GM21528 (cell line): ENCODE results near the gene STYXL1.

ENCODE experiments used
- ATAC-seq: cut with Tn5 transposase; IDR thresholded peaks from one replicate; pipeline ENCODE4 v1.9.1; 2021; ENCODE audit warnings: mild to moderate bottlenecking, moderate library complexity; ENCODE audit not compliant: unreplicated experiment, low FRiP score

The STYXL1 gene

DNA sequence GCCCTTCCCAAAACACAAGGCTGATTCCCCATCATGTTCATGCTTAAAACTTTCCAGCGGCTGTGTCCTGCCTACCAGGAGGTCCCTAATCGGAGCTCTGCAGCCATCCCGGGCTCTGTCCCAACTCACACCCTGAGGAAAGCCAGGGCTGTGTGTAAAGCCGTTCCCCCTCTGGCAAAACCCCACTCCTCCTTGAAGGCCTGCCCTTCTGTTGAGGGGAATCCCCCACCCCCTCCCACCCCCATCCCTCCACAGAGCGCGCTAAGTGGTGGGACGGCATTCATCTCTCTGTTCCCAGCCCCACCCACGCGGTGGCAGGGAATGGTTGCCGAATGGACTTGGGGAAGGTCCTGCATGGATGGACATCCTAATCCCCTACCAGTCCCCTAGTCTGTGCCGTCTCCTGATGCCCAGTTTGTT, 52.7 kb downstream of the STYXL1 start:
- ATAC-seq = no peak

DNA sequence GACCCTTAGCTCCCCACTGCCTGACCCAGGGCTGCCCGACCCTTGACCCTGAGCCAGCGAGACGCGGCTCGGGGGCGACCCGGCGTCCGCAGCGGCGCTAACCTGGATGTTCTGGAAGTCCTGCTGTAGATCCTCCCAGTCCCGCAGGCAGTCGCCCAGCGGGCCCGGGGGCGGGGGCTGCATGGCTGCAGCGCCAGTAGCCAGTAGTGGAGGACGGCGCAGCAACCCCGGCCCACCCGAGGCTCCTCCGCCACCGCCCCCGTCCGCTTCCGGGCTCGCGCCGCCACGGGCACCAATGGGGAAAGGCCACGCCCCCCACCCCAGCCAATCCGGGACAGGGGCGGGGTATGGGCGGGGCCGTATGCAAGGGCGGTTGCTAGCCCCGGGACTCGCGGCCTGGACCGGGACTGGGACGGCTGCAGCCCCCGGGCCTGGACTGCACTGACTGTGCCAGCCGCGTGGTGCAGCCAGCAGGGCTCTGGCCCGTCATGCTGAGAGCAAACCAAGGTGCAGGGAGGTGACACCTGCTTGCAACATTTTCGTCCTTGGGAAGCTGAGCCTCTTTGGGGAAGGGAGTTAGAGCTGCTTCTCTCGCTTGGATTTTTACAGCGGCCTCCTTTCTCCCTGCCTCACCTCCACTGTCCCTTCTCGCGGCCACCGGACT, 53.3 kb downstream of the STYXL1 start, which contains the start of gene TMEM120A:
TMEM120A (minus strand) TSS at position 208 of the 664 bp plus-strand sequence; CDS start at position 183, 25 bp downstream.
- peak; percentile 82 for ATAC-seq

DNA sequence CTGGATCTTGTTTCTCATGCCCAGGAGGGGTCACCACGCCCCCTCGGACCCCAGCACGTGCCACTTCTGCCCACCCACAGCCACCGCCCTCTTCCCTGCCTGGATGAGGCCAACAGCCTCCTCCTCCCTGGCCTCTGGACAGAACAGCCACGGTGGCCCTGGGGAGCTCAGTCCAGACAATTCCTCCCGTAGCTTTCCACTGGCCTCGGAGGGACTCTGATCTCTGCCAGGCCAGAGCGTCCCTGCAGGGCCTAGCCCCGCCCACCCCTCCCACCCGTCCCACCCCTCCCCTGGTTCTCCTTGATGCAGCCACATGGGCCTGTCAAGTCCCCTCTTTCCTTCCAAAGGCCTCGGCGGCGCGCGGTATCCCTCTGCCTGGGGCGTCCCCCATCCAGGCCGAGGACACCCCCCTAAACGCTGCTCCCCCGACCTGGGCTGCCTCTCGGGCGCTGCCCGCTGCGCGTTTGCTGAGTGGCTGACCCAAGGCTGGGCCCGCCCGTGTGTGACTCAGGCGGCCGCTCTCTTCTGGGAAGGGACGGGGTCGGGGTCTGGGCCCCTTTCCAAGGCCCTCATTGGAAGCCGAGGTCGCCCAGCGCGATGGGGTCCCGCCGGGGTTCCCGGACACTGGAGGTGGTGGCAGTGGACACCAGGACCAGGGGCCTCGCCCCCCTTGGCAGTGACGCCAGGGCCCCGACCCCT, 54.0 kb downstream of the STYXL1 start:
- peak; percentile 12 for ATAC-seq

DNA sequence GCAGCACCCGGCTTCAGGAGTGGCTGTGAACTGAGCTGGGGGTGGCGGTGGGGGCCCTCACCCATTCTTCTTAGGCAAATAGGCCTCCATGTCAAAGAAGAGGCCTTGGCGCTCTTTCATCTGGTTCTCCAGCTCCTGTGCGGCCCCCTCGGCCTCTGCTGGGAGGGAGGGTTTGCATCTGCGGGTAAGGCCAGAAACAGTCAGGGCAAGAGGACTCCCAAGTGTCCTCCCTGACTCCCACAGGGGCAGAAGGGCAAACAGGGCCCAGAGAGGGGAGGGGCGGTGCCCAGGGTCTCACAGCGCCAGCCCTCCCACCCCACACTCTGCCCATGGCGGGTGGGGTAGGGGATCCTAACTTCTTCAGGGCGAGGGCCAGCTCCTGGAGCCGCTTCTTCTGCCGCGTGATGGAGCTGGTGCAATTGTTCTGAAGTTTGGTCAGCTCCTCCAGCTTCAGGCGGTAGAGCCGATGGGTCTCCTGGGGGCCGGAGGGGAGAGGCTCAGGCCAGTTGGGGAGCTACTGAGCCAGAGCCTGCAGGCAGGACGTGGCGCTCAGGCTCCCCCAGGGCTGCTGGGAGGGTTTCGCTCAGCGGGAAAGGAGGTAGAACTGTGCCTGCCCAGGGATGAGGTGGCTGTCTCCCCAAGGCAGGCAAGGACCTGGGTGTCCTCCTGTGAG, 55.6 kb downstream of the STYXL1 start:
- ATAC-seq = no peak

DNA sequence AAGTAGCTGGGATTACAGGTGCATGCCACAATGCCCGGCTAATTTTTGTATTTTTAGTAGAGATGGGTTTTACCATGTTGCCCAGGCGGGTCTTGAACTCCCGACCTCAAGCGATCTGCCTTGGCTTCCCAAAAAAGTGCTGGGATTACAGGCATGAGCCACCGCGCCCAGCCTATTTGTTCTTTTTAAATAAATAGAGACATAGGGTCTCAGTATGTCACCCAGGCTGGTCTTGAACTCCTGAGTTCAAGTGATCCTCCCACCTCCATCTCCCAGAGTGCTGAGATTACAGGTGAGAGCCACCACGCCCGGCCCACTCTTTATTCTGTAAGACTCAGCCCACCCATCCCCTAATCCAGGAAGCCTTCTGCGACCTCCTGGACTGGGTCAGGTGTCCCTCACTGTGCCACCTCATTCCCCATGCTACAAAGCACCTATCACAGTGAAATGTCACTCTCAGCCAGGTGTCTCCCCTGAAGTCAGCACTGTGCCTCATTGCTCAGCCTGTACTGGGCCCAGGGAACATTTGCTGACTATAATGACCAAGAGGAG, 56.2 kb downstream of the STYXL1 start:
- no peak for ATAC-seq

DNA sequence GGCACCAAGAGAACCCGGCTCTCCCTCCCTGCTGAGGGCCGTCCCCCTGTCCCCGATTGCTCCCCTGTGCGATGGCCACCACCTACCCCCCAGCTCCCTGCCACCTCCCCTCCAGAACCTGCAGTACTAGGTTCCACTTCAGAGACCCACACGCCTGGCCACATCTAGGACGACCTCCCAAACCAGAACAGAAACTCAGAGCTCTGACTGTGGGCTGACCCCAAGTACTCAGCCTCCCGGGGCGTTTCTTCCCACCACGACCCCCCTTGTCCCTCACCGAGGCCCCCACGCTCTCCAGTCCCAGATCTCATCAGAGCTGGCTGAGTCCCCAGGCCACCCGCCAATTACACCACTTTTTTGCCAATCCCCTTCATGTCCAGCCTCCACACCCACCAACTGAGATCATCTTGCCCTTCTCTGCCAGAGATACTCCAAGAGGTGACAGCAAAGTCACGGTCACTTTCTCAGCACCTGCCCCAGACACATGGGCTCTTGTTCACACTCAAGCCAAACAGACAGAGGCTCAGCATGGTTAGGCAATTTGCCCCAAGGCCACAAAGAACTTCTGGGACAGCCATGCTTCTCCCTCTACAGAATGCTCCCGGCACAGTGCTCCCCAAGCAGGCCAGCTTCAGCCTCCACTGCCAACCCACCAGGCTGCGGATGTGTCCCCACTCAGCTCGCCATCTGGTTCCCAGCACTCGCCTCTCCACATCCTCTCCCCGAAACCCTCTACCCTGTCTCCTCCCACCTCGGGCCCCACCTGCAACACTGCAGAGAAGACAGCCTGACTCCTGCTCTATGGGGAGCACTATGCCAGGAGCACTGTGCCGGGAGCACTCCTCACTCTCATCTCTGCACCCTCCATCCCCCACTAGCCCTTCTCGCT, 58.1 kb downstream of the STYXL1 start:
- no peak for ATAC-seq

DNA sequence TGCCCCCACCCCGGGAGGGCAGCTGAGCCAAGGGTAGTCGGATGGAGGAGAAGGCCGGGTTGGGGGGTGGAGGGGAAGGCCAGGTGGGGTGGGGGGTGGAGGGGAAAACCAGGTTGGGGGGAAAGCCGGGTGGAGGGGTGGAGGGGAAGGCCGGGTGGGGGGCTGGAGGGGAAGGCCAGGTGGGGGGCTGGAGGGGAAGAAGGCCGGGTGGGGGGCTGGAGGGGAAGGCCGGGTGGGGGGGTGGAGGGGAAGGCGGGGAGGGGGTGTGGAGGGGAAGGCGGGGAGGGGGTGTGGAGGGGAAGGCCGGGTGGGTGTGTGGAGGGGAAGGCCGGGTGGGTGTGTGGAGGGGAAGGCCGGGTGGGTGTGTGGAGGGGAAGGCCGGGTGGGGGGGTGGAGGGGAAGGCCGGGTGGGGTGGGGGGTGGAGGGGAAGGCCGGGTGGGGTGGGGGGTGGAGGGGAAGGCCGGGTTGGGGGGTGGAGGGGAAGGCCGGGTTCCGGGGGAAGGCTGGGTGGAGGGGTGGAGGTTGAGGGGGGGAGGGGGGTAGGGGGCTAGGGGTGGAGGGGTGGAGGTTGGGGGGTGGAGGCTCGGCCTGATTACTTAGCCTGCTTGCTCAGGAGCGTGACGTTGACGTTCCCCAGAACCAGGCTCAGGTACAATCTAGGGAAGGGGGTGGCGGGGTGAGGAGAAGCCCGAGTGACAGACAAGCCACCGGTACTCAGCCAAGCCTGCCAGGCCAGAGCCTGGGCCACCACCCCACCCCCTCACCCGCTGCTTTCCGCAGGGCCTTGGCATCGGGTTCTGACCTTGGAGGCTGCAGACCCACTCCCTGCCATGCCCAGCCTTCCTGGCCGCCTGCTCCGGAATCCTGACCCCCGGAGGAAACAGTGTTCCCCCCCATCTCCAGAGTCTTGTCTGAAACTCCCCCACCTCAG, 59.0 kb downstream of the STYXL1 start:
- ATAC-seq = no peak

DNA sequence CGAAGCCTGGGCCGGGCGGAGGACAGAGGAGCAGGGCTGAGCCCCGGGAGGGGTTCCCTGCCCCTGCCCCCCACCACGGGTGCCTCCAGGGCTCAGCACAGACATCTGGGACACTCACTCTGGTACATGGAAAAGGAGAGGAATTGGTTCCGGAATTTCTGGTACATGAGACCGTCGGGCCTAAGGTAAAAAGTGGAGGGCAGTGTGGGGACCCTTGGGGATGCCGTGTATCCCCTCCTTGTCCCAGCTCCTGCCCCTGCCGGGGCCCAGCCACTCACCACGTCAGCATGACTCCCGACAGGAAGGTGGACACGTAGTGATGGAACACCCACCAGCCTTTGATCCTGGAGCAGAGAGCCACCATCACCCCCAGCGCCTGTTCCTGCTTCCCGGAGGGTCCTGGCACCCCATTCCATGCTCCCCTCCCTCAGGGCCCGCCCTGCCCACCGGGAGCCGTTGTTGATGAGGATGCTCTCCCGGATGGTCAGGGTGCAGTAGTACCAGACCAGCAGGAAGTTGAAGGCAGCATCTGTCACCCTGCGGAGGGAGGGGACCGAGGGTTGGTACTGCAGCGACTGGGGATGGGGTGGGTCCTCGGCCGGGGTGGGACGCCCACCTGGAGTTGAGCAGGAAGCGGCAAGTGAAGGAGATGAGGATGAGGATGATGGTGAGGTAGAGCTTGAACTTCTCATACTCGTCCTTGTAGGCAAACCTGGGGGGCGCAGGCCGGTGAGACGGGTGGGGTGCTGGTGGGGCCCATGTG, 59.8 kb downstream of the STYXL1 start:
- no peak for ATAC-seq

DNA sequence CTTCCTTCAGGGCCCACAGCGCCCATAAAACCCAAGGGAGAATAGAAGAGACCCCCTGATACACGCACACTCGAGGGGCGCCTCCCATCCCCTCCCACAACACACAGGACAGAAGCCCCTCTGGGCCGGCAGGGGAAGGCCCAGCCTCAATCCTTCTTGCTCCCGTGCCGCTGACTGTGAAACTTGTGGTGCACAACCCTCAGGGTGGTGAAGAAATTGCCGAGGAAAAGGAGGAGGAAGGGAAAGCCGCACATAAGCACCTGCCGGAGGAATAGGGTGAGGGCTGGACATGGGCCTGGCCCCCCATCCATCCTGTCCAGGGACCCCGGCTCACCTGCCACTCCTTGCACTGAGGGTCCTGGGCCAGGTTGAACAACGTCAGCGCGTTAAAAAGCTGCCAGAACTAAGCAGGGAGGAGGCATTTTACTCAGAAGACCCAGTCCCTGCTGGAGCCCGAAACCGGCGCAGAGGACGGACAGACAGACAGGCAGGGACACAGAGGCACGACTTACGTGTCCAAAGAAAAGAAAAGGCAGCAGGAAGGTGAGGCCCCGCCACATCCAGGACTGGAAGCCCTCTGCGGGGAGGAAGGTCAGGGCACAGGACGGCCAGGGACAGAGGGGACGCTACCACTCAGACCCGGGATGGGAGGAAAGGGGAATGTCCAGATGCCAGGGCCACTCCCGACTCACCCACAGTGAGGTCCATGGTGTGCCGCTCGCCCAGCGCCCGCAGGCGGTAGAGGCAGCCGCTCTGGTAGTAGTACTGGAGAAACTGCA, 60.6 kb downstream of the STYXL1 start:
- ATAC-seq = no peak

DNA sequence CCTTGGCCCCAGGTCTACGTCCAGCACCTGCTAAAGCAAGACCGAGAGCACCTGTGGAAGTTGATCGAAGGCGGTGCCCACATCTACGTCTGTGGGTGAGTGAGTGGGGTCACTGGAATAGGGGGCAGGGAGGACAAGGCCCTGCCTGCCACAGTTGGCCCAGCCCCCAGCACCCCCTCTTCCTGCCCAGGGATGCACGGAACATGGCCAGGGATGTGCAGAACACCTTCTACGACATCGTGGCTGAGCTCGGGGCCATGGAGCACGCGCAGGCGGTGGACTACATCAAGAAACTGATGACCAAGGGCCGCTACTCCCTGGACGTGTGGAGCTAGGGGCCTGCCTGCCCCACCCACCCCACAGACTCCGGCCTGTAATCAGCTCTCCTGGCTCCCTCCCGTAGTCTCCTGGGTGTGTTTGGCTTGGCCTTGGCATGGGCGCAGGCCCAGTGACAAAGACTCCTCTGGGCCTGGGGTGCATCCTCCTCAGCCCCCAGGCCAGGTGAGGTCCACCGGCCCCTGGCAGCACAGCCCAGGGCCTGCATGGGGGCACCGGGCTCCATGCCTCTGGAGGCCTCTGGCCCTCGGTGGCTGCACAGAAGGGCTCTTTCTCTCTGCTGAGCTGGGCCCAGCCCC, 61.5 kb downstream of the STYXL1 start:
- ATAC-seq = no peak

DNA sequence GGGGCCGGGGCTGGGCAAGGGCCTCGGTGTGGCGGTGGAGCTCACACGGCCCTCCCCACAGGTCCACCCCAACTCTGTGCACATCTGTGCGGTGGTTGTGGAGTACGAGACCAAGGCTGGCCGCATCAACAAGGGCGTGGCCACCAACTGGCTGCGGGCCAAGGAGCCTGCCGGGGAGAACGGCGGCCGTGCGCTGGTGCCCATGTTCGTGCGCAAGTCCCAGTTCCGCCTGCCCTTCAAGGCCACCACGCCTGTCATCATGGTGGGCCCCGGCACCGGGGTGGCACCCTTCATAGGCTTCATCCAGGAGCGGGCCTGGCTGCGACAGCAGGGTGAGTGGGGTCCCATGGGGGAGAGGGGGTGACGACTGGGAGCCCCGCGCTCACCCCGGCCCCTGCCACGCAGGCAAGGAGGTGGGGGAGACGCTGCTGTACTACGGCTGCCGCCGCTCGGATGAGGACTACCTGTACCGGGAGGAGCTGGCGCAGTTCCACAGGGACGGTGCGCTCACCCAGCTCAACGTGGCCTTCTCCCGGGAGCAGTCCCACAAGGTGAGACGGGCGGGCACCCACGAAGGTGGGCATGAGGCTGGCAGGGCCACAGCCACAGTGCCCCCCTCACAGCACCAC, 62.2 kb downstream of the STYXL1 start:
- ATAC-seq = no peak

DNA sequence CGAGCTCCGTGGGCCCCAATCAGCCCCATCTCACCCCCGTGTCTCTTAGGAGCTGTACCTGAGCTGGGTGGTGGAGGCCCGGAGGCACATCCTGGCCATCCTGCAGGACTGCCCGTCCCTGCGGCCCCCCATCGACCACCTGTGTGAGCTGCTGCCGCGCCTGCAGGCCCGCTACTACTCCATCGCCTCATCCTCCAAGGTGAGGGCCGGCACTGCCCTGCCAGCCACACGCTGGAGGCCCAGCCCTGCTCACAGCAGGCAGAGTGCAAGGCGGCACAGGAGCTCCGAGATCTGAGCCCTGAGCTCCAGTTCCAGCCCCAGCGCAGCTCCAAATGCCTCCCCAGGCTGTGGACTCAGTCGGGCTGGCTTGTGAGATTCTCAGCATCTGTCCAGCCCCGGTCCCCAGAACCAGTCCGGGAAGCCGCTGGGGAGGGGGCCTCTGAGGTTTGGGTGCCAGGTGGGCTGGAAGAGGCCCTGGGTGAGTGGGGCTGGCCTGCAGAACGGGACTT, 62.7 kb downstream of the STYXL1 start:
- ATAC-seq = no peak

DNA sequence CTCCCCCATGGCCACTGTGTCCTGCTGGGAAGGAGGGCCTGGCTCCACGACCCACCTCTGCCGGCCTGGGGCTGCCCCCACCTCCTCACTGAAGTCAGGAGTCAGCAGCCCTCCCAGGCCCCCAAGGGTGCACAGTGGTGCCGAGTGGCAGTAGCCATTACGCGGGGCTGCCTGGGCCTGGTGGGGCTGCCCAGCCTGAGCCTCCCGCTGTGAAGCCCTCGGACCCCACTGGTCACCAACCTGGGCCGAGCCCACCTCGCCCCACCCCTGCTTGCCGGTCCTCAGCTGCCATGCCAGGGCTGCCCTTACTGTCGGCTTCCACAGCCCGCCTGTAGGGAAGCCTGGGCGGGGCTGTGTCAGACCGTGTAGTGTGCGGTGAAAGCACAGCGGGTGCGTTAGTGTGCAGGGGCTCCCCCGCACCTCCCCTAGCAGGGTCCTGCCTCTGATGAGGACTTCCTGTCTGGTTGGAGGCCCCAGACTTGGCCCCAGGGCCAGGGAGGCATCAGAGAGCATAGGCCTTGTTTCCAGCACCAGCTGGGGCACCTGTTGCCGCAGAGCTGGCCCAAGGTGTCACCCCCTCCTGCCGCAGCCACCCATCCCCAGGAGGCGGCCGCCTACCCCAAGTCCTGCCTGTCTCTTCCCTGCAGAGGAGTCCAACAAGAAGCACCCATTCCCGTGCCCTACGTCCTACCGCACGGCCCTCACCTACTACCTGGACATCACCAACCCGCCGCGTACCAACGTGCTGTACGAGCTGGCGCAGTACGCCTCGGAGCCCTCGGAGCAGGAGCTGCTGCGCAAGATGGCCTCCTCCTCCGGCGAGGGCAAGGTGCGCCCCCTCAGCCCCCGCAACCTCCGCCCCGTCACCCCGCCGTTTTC, 63.4 kb downstream of the STYXL1 start:
- no peak for ATAC-seq

DNA sequence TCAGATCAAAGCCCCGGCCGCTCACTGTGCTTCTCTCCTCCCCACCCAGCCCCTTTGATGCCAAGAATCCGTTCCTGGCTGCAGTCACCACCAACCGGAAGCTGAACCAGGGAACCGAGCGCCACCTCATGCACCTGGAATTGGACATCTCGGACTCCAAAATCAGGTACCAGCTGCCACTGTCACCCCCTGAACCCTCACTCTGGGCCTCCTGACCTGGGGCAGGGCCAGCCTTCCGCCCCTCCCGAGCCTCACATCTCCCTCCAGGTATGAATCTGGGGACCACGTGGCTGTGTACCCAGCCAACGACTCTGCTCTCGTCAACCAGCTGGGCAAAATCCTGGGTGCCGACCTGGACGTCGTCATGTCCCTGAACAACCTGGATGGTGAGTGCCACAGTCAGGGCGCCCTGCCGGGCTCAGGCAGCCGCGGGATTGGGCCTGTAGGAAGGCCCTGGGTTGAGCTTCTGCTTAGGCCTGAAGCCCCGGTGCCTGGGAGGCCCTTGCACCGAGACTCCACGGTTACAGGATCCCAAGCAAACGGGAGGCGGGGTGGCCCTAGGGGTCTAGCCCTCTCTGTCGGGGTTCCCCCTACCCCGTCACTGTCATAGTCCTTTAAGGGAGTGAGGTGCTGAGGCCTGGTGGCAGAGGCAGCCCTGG, 64.2 kb downstream of the STYXL1 start:
- no peak for ATAC-seq
